SH-SY5Y (cell line): ENCODE results near the gene GALM.

Experiments
- GATA2 ChIP-seq: IDR thresholded peaks from 2 replicates; pipeline ENCODE4 v1.6.1; 2011; ENCODE audit warnings: mild to moderate bottlenecking, low read depth, low read length
- GATA3 ChIP-seq: IDR thresholded peaks from 2 replicates; pipeline ENCODE4 v1.6.1; 2011; ENCODE audit warnings: low read depth, mild to moderate bottlenecking, low read length, moderate library complexity

DNA sequence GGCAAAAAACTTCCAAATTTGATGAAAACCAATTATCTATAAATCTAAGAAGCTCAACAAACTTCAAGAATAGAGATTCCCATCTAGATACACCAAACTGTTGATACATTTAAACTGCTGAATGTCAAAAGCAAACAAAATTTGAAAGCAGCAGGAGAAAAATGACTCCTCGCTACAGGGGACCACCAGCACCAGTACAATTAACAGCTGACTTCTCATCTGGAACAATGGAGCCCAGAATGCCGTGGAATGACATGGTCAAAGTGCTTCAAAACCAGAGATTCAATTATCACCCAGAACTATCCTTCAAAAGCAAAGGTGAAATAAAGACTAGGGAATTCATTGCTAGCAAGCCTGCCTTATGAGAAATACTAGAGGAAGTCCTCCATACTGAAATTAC, 73.6 kb downstream of the GALM start:
- TF ChIP-seq GATA2 (no peak), GATA3 (no peak)
